Measurements from ENCODE around the gene STMND1.

DNA sequence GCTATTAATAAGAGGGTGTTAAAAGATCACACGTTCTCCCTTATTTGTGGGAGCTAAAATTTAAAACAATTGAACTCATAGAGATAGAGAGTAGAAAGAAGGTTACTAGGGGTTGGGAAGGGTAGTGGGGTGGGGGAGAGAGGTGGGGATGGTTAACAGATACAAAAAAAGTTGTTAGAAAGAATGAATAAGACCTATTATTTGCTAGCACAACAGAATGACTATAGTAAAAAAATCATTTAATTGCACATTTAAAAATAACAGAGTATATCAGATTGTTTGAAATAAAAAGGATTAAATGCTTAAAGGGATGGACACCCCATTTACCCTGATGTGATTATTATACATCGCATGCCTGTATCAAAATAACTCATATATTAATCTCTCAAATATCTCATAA is 43.3 kb upstream of the STMND1 start:
- TF ChIP-seq, protein P1, sequence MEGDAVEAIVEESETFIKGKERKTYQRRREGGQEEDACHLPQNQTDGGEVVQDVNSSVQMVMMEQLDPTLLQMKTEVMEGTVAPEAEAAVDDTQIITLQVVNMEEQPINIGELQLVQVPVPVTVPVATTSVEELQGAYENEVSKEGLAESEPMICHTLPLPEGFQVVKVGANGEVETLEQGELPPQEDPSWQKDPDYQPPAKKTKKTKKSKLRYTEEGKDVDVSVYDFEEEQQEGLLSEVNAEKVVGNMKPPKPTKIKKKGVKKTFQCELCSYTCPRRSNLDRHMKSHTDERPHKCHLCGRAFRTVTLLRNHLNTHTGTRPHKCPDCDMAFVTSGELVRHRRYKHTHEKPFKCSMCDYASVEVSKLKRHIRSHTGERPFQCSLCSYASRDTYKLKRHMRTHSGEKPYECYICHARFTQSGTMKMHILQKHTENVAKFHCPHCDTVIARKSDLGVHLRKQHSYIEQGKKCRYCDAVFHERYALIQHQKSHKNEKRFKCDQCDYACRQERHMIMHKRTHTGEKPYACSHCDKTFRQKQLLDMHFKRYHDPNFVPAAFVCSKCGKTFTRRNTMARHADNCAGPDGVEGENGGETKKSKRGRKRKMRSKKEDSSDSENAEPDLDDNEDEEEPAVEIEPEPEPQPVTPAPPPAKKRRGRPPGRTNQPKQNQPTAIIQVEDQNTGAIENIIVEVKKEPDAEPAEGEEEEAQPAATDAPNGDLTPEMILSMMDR (IDR thresholded peaks at IDR 0.05): no peak
- TF ChIP-seq POLR2A (IDR thresholded peaks at IDR 0.05): no peak
